GM12875 (cell line): ENCODE results near the gene GPR42.
"Not testable (repeated sequence)": the region's sequence is repeated elsewhere in the genome, so short reads cannot be mapped to it uniquely, and the experiment has no call there.

ENCODE experiments used
- H3K4me3 ChIP-seq: one replicate; pipeline ENCODE4 v1.5.1; 2011; ENCODE audit warnings: low read depth, low read length, control low read depth
- TF ChIP-seq, protein P1 (sequence below): IDR thresholded peaks from 2 replicates; pipeline ENCODE4 v1.5.1; 2011; ENCODE audit warnings: low read depth, mild to moderate bottlenecking, control low read depth, inconsistent platforms, low read length, moderate library complexity, borderline replicate concordance; ENCODE audit not compliant: insufficient read depth

GPR42 gene

GRCh38 chr19:35363711-35364425, 7.0 kb upstream of the GPR42 start:
- TF ChIP-seq, protein P1, sequence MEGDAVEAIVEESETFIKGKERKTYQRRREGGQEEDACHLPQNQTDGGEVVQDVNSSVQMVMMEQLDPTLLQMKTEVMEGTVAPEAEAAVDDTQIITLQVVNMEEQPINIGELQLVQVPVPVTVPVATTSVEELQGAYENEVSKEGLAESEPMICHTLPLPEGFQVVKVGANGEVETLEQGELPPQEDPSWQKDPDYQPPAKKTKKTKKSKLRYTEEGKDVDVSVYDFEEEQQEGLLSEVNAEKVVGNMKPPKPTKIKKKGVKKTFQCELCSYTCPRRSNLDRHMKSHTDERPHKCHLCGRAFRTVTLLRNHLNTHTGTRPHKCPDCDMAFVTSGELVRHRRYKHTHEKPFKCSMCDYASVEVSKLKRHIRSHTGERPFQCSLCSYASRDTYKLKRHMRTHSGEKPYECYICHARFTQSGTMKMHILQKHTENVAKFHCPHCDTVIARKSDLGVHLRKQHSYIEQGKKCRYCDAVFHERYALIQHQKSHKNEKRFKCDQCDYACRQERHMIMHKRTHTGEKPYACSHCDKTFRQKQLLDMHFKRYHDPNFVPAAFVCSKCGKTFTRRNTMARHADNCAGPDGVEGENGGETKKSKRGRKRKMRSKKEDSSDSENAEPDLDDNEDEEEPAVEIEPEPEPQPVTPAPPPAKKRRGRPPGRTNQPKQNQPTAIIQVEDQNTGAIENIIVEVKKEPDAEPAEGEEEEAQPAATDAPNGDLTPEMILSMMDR = no peak

GRCh38 chr19:35365303-35365702, 5.6 kb upstream of the GPR42 start:
- TF ChIP-seq, protein P1 = no peak
- H3K4me3 ChIP-seq = no peak overlapping the region

More at GRCh38 chr19:35363711-35364425, 7.0 kb upstream of the GPR42 start:
- H3K4me3 ChIP-seq = no peak overlapping the region

GRCh38 chr19:35368378-35368777, 2.5 kb upstream of the GPR42 start:
- no peak overlapping the region for H3K4me3 ChIP-seq
- TF ChIP-seq, protein P1 = no peak

DNA sequence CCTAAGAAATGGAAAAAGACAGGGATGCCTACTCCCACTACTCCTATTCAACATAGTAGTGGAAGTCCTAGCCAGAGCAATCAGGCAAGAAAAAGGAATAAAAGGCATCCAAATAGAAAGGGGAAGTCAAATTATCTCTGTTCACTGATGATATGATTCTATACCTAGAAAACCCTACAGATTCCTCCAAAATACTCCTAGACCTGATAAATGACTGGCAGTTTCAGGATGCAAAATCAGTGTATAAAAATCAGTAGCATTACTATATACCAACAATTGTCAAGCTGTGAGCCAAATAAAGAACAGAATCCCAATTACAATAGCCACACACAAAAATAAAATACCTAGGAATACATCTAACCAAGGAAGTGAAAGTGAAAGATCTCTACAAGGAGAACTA, 1.3 kb upstream of the GPR42 start:
- TF ChIP-seq, protein P1 = no peak
- no peak overlapping the region for H3K4me3 ChIP-seq

DNA sequence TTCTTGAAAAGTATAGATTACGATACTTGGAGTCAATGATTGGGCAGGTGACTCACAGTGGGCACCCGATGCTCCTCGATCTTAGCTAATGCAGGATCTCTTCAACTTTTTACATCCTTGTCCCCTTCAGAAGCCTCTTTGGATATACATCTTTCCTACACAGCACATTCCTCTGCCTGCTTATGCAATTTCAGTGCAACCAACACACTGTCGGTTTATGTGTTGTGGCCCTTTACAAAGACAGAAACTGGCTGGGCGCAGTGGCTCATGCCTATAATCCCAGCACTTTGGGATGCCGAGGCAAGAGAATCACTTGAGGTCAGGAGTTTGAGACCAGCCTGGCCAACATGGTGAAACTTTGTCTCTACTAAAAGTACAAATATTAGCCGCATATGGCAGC, 2.6 kb downstream of the GPR42 start:
- TF ChIP-seq, protein P1 = no peak

GRCh38 chr19:35374031-35374430, 3.2 kb downstream of the GPR42 start:
- not testable (repeated sequence) for H3K4me3 ChIP-seq

More for the DNA sequence above, 2.6 kb downstream of the GPR42 start:
- H3K4me3 ChIP-seq = no peak overlapping the region

- TF ChIP-seq, protein P1 = no peak
- no peak overlapping the region for H3K4me3 ChIP-seq
These were observed 4.8 kb downstream of the GPR42 start for GRCh38 chr19:35375505-35376307.
